K562 (cell line): ENCODE data around the gene SLC25A48. TPM values are rescaled to one million over a fixed set of nuclear protein-coding genes. Genes with fewer than 3 reads are reported as not detected.

Experiments
- ATAC-seq: fragments of 200-7000 bp; cut with Tn5 transposase; 3 replicates; pipeline ENCODE4 v1.9.1; 2020; ENCODE audit warnings: moderate library complexity
- BruUV-seq: library from RNA; stranded (reverse); fragments of 400-500 nt; replicated peaks from 2 replicates; lab custom pipeline; 2021; lab: Mats Ljungman, UMichigan
- CTCF ChIA-PET: fragments of 300-600 bp; formaldehyde crosslinking; extraction: SDS; loops from one replicate; lab custom pipeline; 2021; ENCODE audit warnings: low intra/inter-chr PET ratio; lab: Yijun Ruan, JAX
- POLR2A ChIA-PET: fragments of 300-600, 350-650 bp; sonication (Branson Sonifier 250); formaldehyde crosslinking; extraction: SDS; loops from one replicate; lab custom pipeline; 2021; ENCODE audit warnings: antibody characterized with exemption, inconsistent platforms; lab: Yijun Ruan, JAX
- DNase-seq, 4 experiments: peaks; one replicate each; pipeline versions ENCODE4 v3.0.0 to v3.0.0-alpha.2; 2011 to 2018; ENCODE audit warnings: low spot score in 3 of 4, mixed read lengths in 3 of 4; ENCODE audit errors: extremely low read depth in 1 of 4
- FAIRE-seq: peaks from 2 replicates; lab custom pipeline; 2011; peaks lifted over from hg19 to GRCh38; lab: Jason Lieb, UNC
- H2AFZ ChIP-seq: 2 replicates; pipeline ENCODE4 v1.6.0; 2011; ENCODE audit warnings: low read depth, low read length, control low read depth, inconsistent platforms
- H3K27ac ChIP-seq: fragments of 200-600 bp; 3 replicates; pipeline ENCODE4 v1.8.0; 2011; ENCODE audit warnings: low read depth, mild to moderate bottlenecking, control low read depth, inconsistent platforms, low read length, moderate library complexity, mixed read lengths; ENCODE audit errors: extremely low read depth
- H3K27me3 ChIP-seq, 2 experiments: fragments of 300-600 bp in 1 of 2; 2 replicates in 1 of 2; 3 replicates in 1 of 2; pipeline versions ENCODE4 v1.6.0 to v1.8.0; 2011; ENCODE audit warnings: inconsistent platforms in 2 of 2, low read length in 2 of 2, mild to moderate bottlenecking in 1 of 2, mixed read lengths in 1 of 2, moderate library complexity in 1 of 2; ENCODE audit not compliant: control insufficient read depth in 2 of 2, insufficient read depth in 2 of 2
- H3K36me3 ChIP-seq: fragments of 300-600 bp; 3 replicates; pipeline ENCODE4 v1.8.0; 2011; ENCODE audit warnings: mild to moderate bottlenecking, low read length, inconsistent platforms; ENCODE audit not compliant: control insufficient read depth, insufficient read depth
- H3K4me1 ChIP-seq, 2 experiments: fragments of 200-600 bp in 1 of 2; replicated peaks in 1 of 2; 2 replicates in 1 of 2; 3 replicates in 1 of 2; pipeline versions ENCODE4 v1.5.1 to v1.8.0; 2011; ENCODE audit warnings: inconsistent platforms in 2 of 2, low read length in 2 of 2, mild to moderate bottlenecking in 1 of 2, mixed read lengths in 1 of 2, moderate library complexity in 1 of 2; ENCODE audit not compliant: control insufficient read depth in 2 of 2, insufficient read depth in 2 of 2
- H3K4me2 ChIP-seq: 2 replicates; pipeline ENCODE4 v1.6.1; 2011; ENCODE audit warnings: low read length, control low read depth, inconsistent platforms, mixed read lengths; ENCODE audit not compliant: insufficient read depth
- H3K4me3 ChIP-seq: fragments of 200-600 bp; sonication (generic), shearing (Covaris generic); 2 replicates; pipeline ENCODE4 v1.5.1; 2016; ENCODE audit warnings: control low read depth, inconsistent platforms
- H3K79me2 ChIP-seq: fragments of 200-600 bp; 3 replicates; pipeline ENCODE4 v1.8.0; 2011; ENCODE audit warnings: low read length, inconsistent platforms; ENCODE audit not compliant: control insufficient read depth, insufficient read depth
- H3K9ac ChIP-seq, 2 experiments: 2 replicates each; pipeline versions ENCODE4 v1.6.0 to v1.6.1; 2011; ENCODE audit warnings: low read depth in 2 of 2, low read length in 2 of 2, control low read depth in 1 of 2, inconsistent platforms in 1 of 2, mild to moderate bottlenecking in 1 of 2, mixed read lengths in 1 of 2; ENCODE audit not compliant: insufficient read depth in 1 of 2
- H3K9me1 ChIP-seq: one replicate; pipeline ENCODE4 v1.6.0; 2011; ENCODE audit warnings: inconsistent platforms, mild to moderate bottlenecking, low read length, moderate library complexity; ENCODE audit not compliant: control insufficient read depth, insufficient read depth
- H3K9me3 ChIP-seq: replicated peaks from 2 replicates; pipeline ENCODE4 v1.5.1; 2011; ENCODE audit warnings: low read depth, low read length, inconsistent platforms; ENCODE audit not compliant: control insufficient read depth, insufficient read depth
- H4K20me1 ChIP-seq: replicated peaks from 2 replicates; pipeline ENCODE4 v1.6.1; 2011; ENCODE audit warnings: low read length, inconsistent platforms, mixed read lengths; ENCODE audit not compliant: control insufficient read depth, insufficient read depth
- DIDO1 ChIP-seq: fragments of 450-650 bp; IDR thresholded peaks from 2 replicates; pipeline ENCODE4 v1.6.1; 2016; ENCODE audit warnings: low read depth, missing biosample characterization, missing genetic modification characterization
- FOS ChIP-seq: IDR thresholded peaks from 3 replicates; pipeline ENCODE4 v1.6.1; 2011; ENCODE audit not compliant: insufficient read length; ENCODE audit errors: extremely low read depth
- FOXA3 ChIP-seq, 2 experiments: fragments of 450-650 bp in 1 of 2; sonication (generic) in 1 of 2; formaldehyde crosslinking; IDR thresholded peaks in 1 of 2; conservative IDR thresholded peaks in 1 of 2; 2 replicates each; pipeline versions ENCODE4 v1.4.0 to v1.8.0; 2020 to 2022; ENCODE audit warnings: mild to moderate bottlenecking in 2 of 2, missing genetic modification reagents in 1 of 2
- HMG20A ChIP-seq: fragments of 450-650 bp; formaldehyde crosslinking; conservative IDR thresholded peaks from 2 replicates; pipeline ENCODE4 v1.4.0; 2020; ENCODE audit warnings: mild to moderate bottlenecking, mixed read lengths
- MECOM ChIP-seq: fragments of 250-450 bp; sonication (Bioruptor Pico); IDR thresholded peaks from 2 replicates; pipeline ENCODE4 v1.8.0; 2022; ENCODE audit warnings: inconsistent platforms
- MNT ChIP-seq, 2 experiments: fragments of 450-650 bp; conservative IDR thresholded peaks; 2 replicates each; pipeline ENCODE4 v1.6.1; 2017; ENCODE audit warnings: mild to moderate bottlenecking in 2 of 2, moderate library complexity in 2 of 2
- PYGO2 ChIP-seq: fragments of 450-650 bp; IDR thresholded peaks from 2 replicates; pipeline ENCODE4 v1.6.1; 2016; ENCODE audit warnings: mild to moderate bottlenecking, missing genetic modification characterization, moderate library complexity, missing compliant biosample characterization
- SAFB ChIP-seq: fragments of 200-400 bp; formaldehyde crosslinking; IDR thresholded peaks from 2 replicates; pipeline ENCODE4 v1.6.1; 2017; ENCODE audit warnings: low read depth, low read length, borderline replicate concordance
- SRSF1 ChIP-seq: fragments of 200-400 bp; formaldehyde crosslinking; IDR thresholded peaks from 2 replicates; pipeline ENCODE4 v1.6.1; 2017; ENCODE audit warnings: mild to moderate bottlenecking, low read depth, low read length, moderate library complexity
- TCF15 ChIP-seq: fragments of 250-450 bp; sonication (Bioruptor Pico); IDR thresholded peaks from 2 replicates; pipeline ENCODE4 v1.8.0; 2022; ENCODE audit warnings: moderate library complexity, mild to moderate bottlenecking, inconsistent platforms
- U2AF2 ChIP-seq: fragments of 200-400 bp; formaldehyde crosslinking; optimal IDR thresholded peaks from 2 replicates; pipeline ENCODE3; 2017; ENCODE audit warnings: low read depth, mild to moderate bottlenecking, low read length
- XRCC3 ChIP-seq: fragments of 450-650 bp; IDR thresholded peaks from 2 replicates; pipeline ENCODE4 v1.6.1; 2017; ENCODE audit warnings: mild to moderate bottlenecking, moderate library complexity
- YBX1 ChIP-seq: fragments of 450-650 bp; IDR thresholded peaks from 2 replicates; pipeline ENCODE4 v1.7.1; 2016; ENCODE audit warnings: mild to moderate bottlenecking
- ZNF140 ChIP-seq: fragments of 250-450 bp; sonication (Bioruptor Pico); IDR thresholded peaks from 2 replicates; pipeline ENCODE4 v1.8.0; 2021; ENCODE audit warnings: moderate library complexity, mild to moderate bottlenecking, inconsistent platforms
- ZNF324 ChIP-seq: fragments of 250-450 bp; sonication (Bioruptor Pico); IDR thresholded peaks from 2 replicates; pipeline ENCODE4 v1.4.0; 2020; ENCODE audit warnings: mild to moderate bottlenecking
- ZNF583 ChIP-seq: fragments of 250-450 bp; sonication (Bioruptor Pico); IDR thresholded peaks from 2 replicates; pipeline ENCODE4 v1.4.0; 2020
- WGBS: fragments of 100-300 bp; shearing (Covaris generic); methylation state at CpG from one replicate; pipeline ENCODE4 v1.1.6; 2016; ENCODE audit warnings: low coverage, mixed read lengths; ENCODE audit not compliant: insufficient coverage; ENCODE audit errors: missing lambda C conversion rate; 5-methylcytosine and 5-hydroxymethylcytosine counted together
- in situ Hi-C: fragments of 300-500 bp; cut with MboI; formaldehyde crosslinking; loops from 4 replicates; pipeline ENCODE4 v1.15.0; 2018; ENCODE audit warnings: inconsistent platforms, mixed read lengths
- intact Hi-C: fragments of 100-400 bp; cut with micrococcal nuclease; formaldehyde crosslinking; loops from 2 replicates; pipeline ENCODE4 v1.14.2; 2022
- polyA plus RNA-seq, 8 experiments: library from polyadenylated mRNA; depleted of rRNA in 4 of 8; stranded (reverse) in 5 of 8; unstranded in 3 of 8; fragments of >200 nt; fragmentation: Nextera tagmentation in 2 of 8; fragmentation: Illumina TruSeq in 1 of 8; extraction: Ambion mirVana in 2 of 8; extraction: Trizol in 1 of 8; gene quantifications; 2 replicates each; pipeline versions ENCODE4 v1.2.1 to v1.2.3, GENCODE V29; 2011 to 2014; ENCODE audit warnings: inconsistent platforms in 1 of 8, missing spikeins in 1 of 8
- total RNA-seq, 7 experiments: library from RNA; depleted of rRNA in 6 of 7; stranded (reverse); fragments of >200 nt in 6 of 7; fragmentation: Illumina TruSeq in 2 of 7; extraction: Trizol in 2 of 7; gene quantifications; 2 replicates each; pipeline versions ENCODE4 v1.2.1 to v1.2.3, GENCODE V29; 2011 to 2021; ENCODE audit warnings: low replicate concordance in 1 of 7
- TF ChIP-seq, protein P1 (sequence below): fragments of 450-650 bp; IDR thresholded peaks from 2 replicates; pipeline ENCODE4 v1.6.1; 2018; ENCODE audit warnings: mild to moderate bottlenecking, low read depth; ENCODE audit not compliant: partially characterized antibody
- TF ChIP-seq, protein P2 (sequence below): fragments of 250-450 bp; sonication (Bioruptor Pico); IDR thresholded peaks from 2 replicates; pipeline ENCODE4 v1.5.0; 2021

The SLC25A48 gene
- total and polyA plus RNA-seq, 9 of the 15 experiments (the other 6 are each of a cell fraction or from before 2014, with no cell fraction given), result 0.08 to 0.35 (median 0.23) TPM; not detected in 1

- intact Hi-C loops (no loop called here), in situ Hi-C loops (no loop called here)
- Histone ChIP-seq H3K9me3 (no peaks in the 10 kb centered on the region), H3K9ac (no peak overlapping the region), H3K4me2 (no peak overlapping the region), H3K9me1 (no peaks in the 10 kb centered on the region), H3K27ac (no peak overlapping the region), H2AFZ (no peak overlapping the region), H3K36me3 (no peaks in the 10 kb centered on the region), H3K27me3 (peaks cover 0 to 13% of the 10 kb centered on the region in 2 experiments; a peak in 4 of 5 replicates), H3K4me3 (no peak overlapping the region), H3K79me2 (no peaks in the 10 kb centered on the region), H4K20me1 (peaks cover 9% of the 10 kb centered on the region; the same call in 1 of the 2 replicates), H3K4me1 (peaks cover 0 to 4% of the 10 kb centered on the region in 2 experiments; a peak in 1 of 5 replicates)
- ATAC-seq (no peak), FAIRE-seq (no peak), DNase-seq (no peak)
- POLR2A ChIA-PET, result interaction anchor here (0.6 to 1.2 kb wide), 4 partner anchors 9 to 1415 kb away, joined by 3 to 6 read pairs (median 3); no protein-coding TSS in a partner anchor
- BruUV-seq, result no TSS peak
- WGBS, result 2% methylated on average over 2 of the region's 2 CpGs
- CTCF ChIA-PET, result no interaction called here
- TF ChIP-seq SAFB (no peak), U2AF2 (no peak), FOXA3 (CRISPR knock-in tag; conservative IDR thresholded peaks at IDR 0.05 in 1 of 2, IDR thresholded peaks at IDR 0.05 in 1 of 2) (no peak), FOS (no peak), ZNF324 (no peak), HMG20A (CRISPR knock-in tag) (no peak), XRCC3 (no peak), TCF15 (CRISPR knock-in tag) (no peak), SRSF1 (no peak), ZNF583 (CRISPR knock-in tag) (no peak), ZNF140 (CRISPR knock-in tag) (no peak), PYGO2 (no peak), MECOM (CRISPR knock-in tag) (no peak), YBX1 (no peak), DIDO1 (no peak), MNT (conservative IDR thresholded peaks at IDR 0.05) (no peak)
- TF ChIP-seq, protein P1, sequence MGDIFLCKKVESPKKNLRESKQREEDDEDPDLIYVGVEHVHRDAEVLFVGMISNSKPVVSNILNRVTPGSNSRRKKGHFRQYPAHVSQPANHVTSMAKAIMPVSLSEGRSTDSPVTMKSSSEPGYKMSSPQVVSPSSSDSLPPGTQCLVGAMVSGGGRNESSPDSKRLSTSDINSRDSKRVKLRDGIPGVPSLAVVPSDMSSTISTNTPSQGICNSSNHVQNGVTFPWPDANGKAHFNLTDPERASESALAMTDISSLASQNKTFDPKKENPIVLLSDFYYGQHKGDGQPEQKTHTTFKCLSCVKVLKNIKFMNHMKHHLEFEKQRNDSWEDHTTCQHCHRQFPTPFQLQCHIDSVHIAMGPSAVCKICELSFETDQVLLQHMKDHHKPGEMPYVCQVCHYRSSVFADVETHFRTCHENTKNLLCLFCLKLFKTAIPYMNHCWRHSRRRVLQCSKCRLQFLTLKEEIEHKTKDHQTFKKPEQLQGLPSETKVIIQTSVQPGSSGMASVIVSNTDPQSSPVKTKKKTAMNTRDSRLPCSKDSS, result no peak
- TF ChIP-seq, protein P2, sequence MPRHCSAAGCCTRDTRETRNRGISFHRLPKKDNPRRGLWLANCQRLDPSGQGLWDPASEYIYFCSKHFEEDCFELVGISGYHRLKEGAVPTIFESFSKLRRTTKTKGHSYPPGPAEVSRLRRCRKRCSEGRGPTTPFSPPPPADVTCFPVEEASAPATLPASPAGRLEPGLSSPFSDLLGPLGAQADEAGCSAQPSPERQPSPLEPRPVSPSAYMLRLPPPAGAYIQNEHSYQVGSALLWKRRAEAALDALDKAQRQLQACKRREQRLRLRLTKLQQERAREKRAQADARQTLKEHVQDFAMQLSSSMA (CRISPR knock-in tag), result no peak
These were observed 56.8 kb downstream of the SLC25A48 start for GRCh38 chr5:135891268-135891667.
